Measurements from ENCODE around the gene TMPRSS11E. TPM values are rescaled to one million over a fixed set of nuclear protein-coding genes. Genes with fewer than 3 reads are reported as not detected.
"Not testable (repeated sequence)": the region's sequence is repeated elsewhere in the genome, so short reads cannot be mapped to it uniquely, and the experiment has no call there.

Gene TMPRSS11E
- polyA plus RNA-seq, result 0.04 TPM
- long read RNA-seq, donor 1, result 0 reads
- long read RNA-seq, donor 2, result 0 reads
- long read RNA-seq, donor 3, result 0 reads
- long read RNA-seq, donor 4, result 0 reads
- long read RNA-seq, donor 5, result 0 reads
- long read RNA-seq, donor 6, result 0 reads
- long read RNA-seq, donor 7, result 0 reads
- long read RNA-seq, donor 8, result 0 reads
- long read RNA-seq, donor 9, result 0 reads
- long read RNA-seq, donor 10, result 0 reads
- long read RNA-seq, donor 11, result 0 reads

GRCh38 chr4:68447201-68447600, at the start of gene TMPRSS11E:
Gene TMPRSS11E (plus strand): TSS chr4:68447463. CDS start chr4:68447513, 50 bp downstream.
- no peaks in the 10 kb centered on the region for H3K36me3 ChIP-seq (ENCODE audit: control insufficient read depth, insufficient read depth, low read length)
- peak; percentile 7 to 21 for DNase-seq
- H3K4me3 ChIP-seq (ENCODE audit: low read length), result no peak within 1 kb of the TSS
- no peaks in the 10 kb centered on the region for H3K27me3 ChIP-seq (ENCODE audit: control insufficient read depth, insufficient read depth, low read length)
- no peaks in the 10 kb centered on the region for H3K9me3 ChIP-seq (ENCODE audit: control insufficient read depth, low read depth, low read length)
- no peak within 1 kb of the TSS for H3K27ac ChIP-seq (ENCODE audit: low read length)
- 70% methylated on average over 2 of the region's 3 CpGs for WGBS (ENCODE audit: insufficient coverage, low lambda C conversion rate)
- H3K4me1 ChIP-seq (ENCODE audit: control insufficient read depth, insufficient read depth, low read length), result no peaks in the 10 kb centered on the region

GRCh38 chr4:68399306-68399705, 48.0 kb upstream of the TMPRSS11E start:
- peak overlapping the region; percentile 79 for H3K27ac ChIP-seq (ENCODE audit: low read length)
- H3K36me3 ChIP-seq (ENCODE audit: control insufficient read depth, insufficient read depth, low read length), result no peaks in the 10 kb centered on the region
- WGBS (ENCODE audit: insufficient coverage, low lambda C conversion rate), result no CpG with 5 or more reads among the region's 4 CpGs
- peak; percentile 46 to 73 for DNase-seq
- H3K9me3 ChIP-seq (ENCODE audit: control insufficient read depth, low read depth, low read length), result no peaks in the 10 kb centered on the region
- H3K27me3 ChIP-seq (ENCODE audit: control insufficient read depth, insufficient read depth, low read length), result no peaks in the 10 kb centered on the region
- peaks cover 31% of the 10 kb centered on the region for H3K4me1 ChIP-seq (ENCODE audit: control insufficient read depth, insufficient read depth, low read length)
- no peak overlapping the region for H3K4me3 ChIP-seq (ENCODE audit: low read length)

GRCh38 chr4:68401231-68401630, 46.0 kb upstream of the TMPRSS11E start:
- no peak for DNase-seq
- no peaks in the 10 kb centered on the region for H3K27me3 ChIP-seq (ENCODE audit: control insufficient read depth, insufficient read depth, low read length)
- H3K9me3 ChIP-seq (ENCODE audit: control insufficient read depth, low read depth, low read length), result no peaks in the 10 kb centered on the region
- H3K4me3 ChIP-seq (ENCODE audit: low read length), result no peak overlapping the region
- no peak overlapping the region for H3K27ac ChIP-seq (ENCODE audit: low read length)
- peaks cover 28% of the 10 kb centered on the region for H3K4me1 ChIP-seq (ENCODE audit: control insufficient read depth, insufficient read depth, low read length)
- no peaks in the 10 kb centered on the region for H3K36me3 ChIP-seq (ENCODE audit: control insufficient read depth, insufficient read depth, low read length)

GRCh38 chr4:68404153-68404552, 43.1 kb upstream of the TMPRSS11E start:
- H3K4me1 ChIP-seq (ENCODE audit: control insufficient read depth, insufficient read depth, low read length), result peaks cover 2% of the 10 kb centered on the region
- H3K36me3 ChIP-seq (ENCODE audit: control insufficient read depth, insufficient read depth, low read length), result no peaks in the 10 kb centered on the region
- DNase-seq, result no peak
- H3K4me3 ChIP-seq (ENCODE audit: low read length), result no peak overlapping the region
- no peak overlapping the region for H3K27ac ChIP-seq (ENCODE audit: low read length)
- H3K27me3 ChIP-seq (ENCODE audit: control insufficient read depth, insufficient read depth, low read length), result no peaks in the 10 kb centered on the region
- no peaks in the 10 kb centered on the region for H3K9me3 ChIP-seq (ENCODE audit: control insufficient read depth, low read depth, low read length)
- WGBS (ENCODE audit: insufficient coverage, low lambda C conversion rate), result no CpG with 5 or more reads among the region's 2 CpGs

GRCh38 chr4:68405718-68406478, 41.4 kb upstream of the TMPRSS11E start:
- H3K27me3 ChIP-seq (ENCODE audit: control insufficient read depth, insufficient read depth, low read length); H3K9me3 ChIP-seq (ENCODE audit: control insufficient read depth, low read depth, low read length); H3K27ac ChIP-seq (ENCODE audit: low read length); H3K36me3 ChIP-seq (ENCODE audit: control insufficient read depth, insufficient read depth, low read length); H3K4me3 ChIP-seq (ENCODE audit: low read length); H3K4me1 ChIP-seq (ENCODE audit: control insufficient read depth, insufficient read depth, low read length); DNase-seq: not testable (repeated sequence)
- WGBS (ENCODE audit: insufficient coverage, low lambda C conversion rate), result no CpG with 5 or more reads among the region's 13 CpGs

GRCh38 chr4:68406479-68406859, 40.8 kb upstream of the TMPRSS11E start:
- H3K9me3 ChIP-seq (ENCODE audit: control insufficient read depth, low read depth, low read length), result no peaks in the 10 kb centered on the region
- H3K4me3 ChIP-seq (ENCODE audit: low read length), result no peak overlapping the region
- no peak overlapping the region for H3K27ac ChIP-seq (ENCODE audit: low read length)
- no peaks in the 10 kb centered on the region for H3K27me3 ChIP-seq (ENCODE audit: control insufficient read depth, insufficient read depth, low read length)
- H3K36me3 ChIP-seq (ENCODE audit: control insufficient read depth, insufficient read depth, low read length), result no peaks in the 10 kb centered on the region
- no peaks in the 10 kb centered on the region for H3K4me1 ChIP-seq (ENCODE audit: control insufficient read depth, insufficient read depth, low read length)
- no peak for DNase-seq
- no CpG with 5 or more reads among the region's 3 CpGs for WGBS (ENCODE audit: insufficient coverage, low lambda C conversion rate)

GRCh38 chr4:68407015-68407867, 40.0 kb upstream of the TMPRSS11E start:
- H3K4me1 ChIP-seq (ENCODE audit: control insufficient read depth, insufficient read depth, low read length); H3K36me3 ChIP-seq (ENCODE audit: control insufficient read depth, insufficient read depth, low read length); DNase-seq; H3K9me3 ChIP-seq (ENCODE audit: control insufficient read depth, low read depth, low read length); H3K27me3 ChIP-seq (ENCODE audit: control insufficient read depth, insufficient read depth, low read length); H3K4me3 ChIP-seq (ENCODE audit: low read length); H3K27ac ChIP-seq (ENCODE audit: low read length): not testable (repeated sequence)
- WGBS (ENCODE audit: insufficient coverage, low lambda C conversion rate), result 20% methylated on average over 1 of the region's 10 CpGs

- no peaks in the 10 kb centered on the region for H3K36me3 ChIP-seq (ENCODE audit: control insufficient read depth, insufficient read depth, low read length)
- no peak for DNase-seq
- WGBS (ENCODE audit: insufficient coverage, low lambda C conversion rate), result 60% methylated on average over 1 of the region's 3 CpGs
Measured at GRCh38 chr4:68407868-68408190, 39.4 kb upstream of the TMPRSS11E start.

GRCh38 chr4:68410149-68410548, 37.1 kb upstream of the TMPRSS11E start:
- WGBS (ENCODE audit: insufficient coverage, low lambda C conversion rate), result no CpG with 5 or more reads among the region's 2 CpGs
- no peaks in the 10 kb centered on the region for H3K9me3 ChIP-seq (ENCODE audit: control insufficient read depth, low read depth, low read length)
- H3K4me1 ChIP-seq (ENCODE audit: control insufficient read depth, insufficient read depth, low read length), result no peaks in the 10 kb centered on the region
- H3K36me3 ChIP-seq (ENCODE audit: control insufficient read depth, insufficient read depth, low read length), result no peaks in the 10 kb centered on the region
- H3K27ac ChIP-seq (ENCODE audit: low read length), result no peak overlapping the region
- DNase-seq, result no peak
- H3K4me3 ChIP-seq (ENCODE audit: low read length), result no peak overlapping the region
- H3K27me3 ChIP-seq (ENCODE audit: control insufficient read depth, insufficient read depth, low read length), result no peaks in the 10 kb centered on the region

More at GRCh38 chr4:68407868-68408190, 39.4 kb upstream of the TMPRSS11E start:
- H3K4me1 ChIP-seq (ENCODE audit: control insufficient read depth, insufficient read depth, low read length), result no peaks in the 10 kb centered on the region
- no peak overlapping the region for H3K27ac ChIP-seq (ENCODE audit: low read length)
- no peak overlapping the region for H3K4me3 ChIP-seq (ENCODE audit: low read length)
- no peaks in the 10 kb centered on the region for H3K9me3 ChIP-seq (ENCODE audit: control insufficient read depth, low read depth, low read length)
- H3K27me3 ChIP-seq (ENCODE audit: control insufficient read depth, insufficient read depth, low read length), result no peaks in the 10 kb centered on the region

- no peak for DNase-seq
- Histone ChIP-seq H3K36me3 (ENCODE audit: control insufficient read depth, insufficient read depth, low read length) (no peaks in the 10 kb centered on the region), H3K4me3 (ENCODE audit: low read length) (no peak overlapping the region), H3K27ac (ENCODE audit: low read length) (no peak overlapping the region), H3K9me3 (ENCODE audit: control insufficient read depth, low read depth, low read length) (no peaks in the 10 kb centered on the region), H3K27me3 (ENCODE audit: control insufficient read depth, insufficient read depth, low read length) (no peaks in the 10 kb centered on the region), H3K4me1 (ENCODE audit: control insufficient read depth, insufficient read depth, low read length) (no peaks in the 10 kb centered on the region)
- no CpG with 5 or more reads among the region's 1 CpG for WGBS (ENCODE audit: insufficient coverage, low lambda C conversion rate)
Measured at GRCh38 chr4:68410643-68411042, 36.6 kb upstream of the TMPRSS11E start.

All from large intestine (tissue), 12 donors.